Tibial nerve (tissue), 4 donors: ENCODE data around the gene THSD4. TPM values are rescaled to one million over a fixed set of nuclear protein-coding genes. Genes with fewer than 3 reads are reported as not detected.

Source experiments
- DNase-seq, 2 donors: peaks; one replicate each; pipeline ENCODE4 v3.0.0-alpha.2; 2019; ENCODE audit warnings: low spot score in 2 of 2
- H3K27ac ChIP-seq, 4 donors: fragments of 200-600 bp; sonication (generic) in 3 of 4; one replicate each; pipeline ENCODE4 v1.5.1; 2017 to 2019; ENCODE audit warnings: mild to moderate bottlenecking in 1 of 4
- H3K27me3 ChIP-seq, 2 donors: fragments of 200-600 bp; sonication (generic) in 1 of 2; one replicate each; pipeline versions ENCODE4 v1.5.1 to v1.6.0; 2017 to 2019
- H3K36me3 ChIP-seq, 3 donors: fragments of 200-600 bp; sonication (generic); one replicate each; pipeline ENCODE4 v1.5.1; 2018 to 2019
- H3K4me1 ChIP-seq, 4 donors: fragments of 200-600 bp; sonication (generic) in 3 of 4; one replicate each; pipeline ENCODE4 v1.5.1; 2017 to 2019
- H3K4me3 ChIP-seq, 4 donors: fragments of 200-600 bp; sonication (generic) in 3 of 4; one replicate each; pipeline ENCODE4 v1.5.1; 2017 to 2019; ENCODE audit warnings: mild to moderate bottlenecking in 1 of 4, moderate library complexity in 1 of 4
- H3K9me3 ChIP-seq, 4 donors: fragments of 200-600 bp; sonication (generic) in 3 of 4; one replicate each; pipeline ENCODE4 v1.5.1; 2017 to 2019
- CTCF ChIP-seq, 5 experiments: fragments of 200-600 bp in 3 of 5; fragments of 450-650 bp in 2 of 5; sonication (generic) in 3 of 5; IDR thresholded peaks; one replicate each; pipeline ENCODE4 v1.5.1; 2016 to 2019; ENCODE audit warnings: antibody characterized with exemption in 5 of 5, mild to moderate bottlenecking in 3 of 5, moderate library complexity in 2 of 5
- EP300 ChIP-seq, 2 donors: sonication (generic); formaldehyde crosslinking; IDR thresholded peaks; one replicate each; pipeline ENCODE4 v1.6.1; 2017; ENCODE audit warnings: antibody characterized with exemption in 2 of 2, mild to moderate bottlenecking in 1 of 2
- POLR2A ChIP-seq, 2 donors: fragments of 450-650 bp; IDR thresholded peaks; one replicate each; pipeline ENCODE4 v1.6.1; 2017; ENCODE audit warnings: antibody characterized with exemption in 2 of 2, mild to moderate bottlenecking in 2 of 2, moderate library complexity in 2 of 2
- WGBS, 2 donors: methylation state at CpG; one replicate each; pipeline ENCODE4 v1.1.5; 2018; 5-methylcytosine and 5-hydroxymethylcytosine counted together
- total RNA-seq, 4 donors: library from RNA; depleted of rRNA; stranded (reverse); fragments of >200 nt; gene quantifications; one replicate each; pipeline ENCODE4 v1.1.0, GENCODE V29; 2016

Gene THSD4
- total RNA-seq, 4 donors from 2014 or later, result 9.6 to 25.1 (median 21.2) TPM

- 38% methylated on average over 4 of the region's 4 CpGs for WGBS, 2 donors
- peaks cover 0 to 31% (median 7%) of the 10 kb centered on the region in 4 donors for H3K4me1 ChIP-seq
- peak in 1 of 2 donors; percentile 83 for TF ChIP-seq EP300 (IDR thresholded peaks at IDR 0.05)
- TF ChIP-seq POLR2A (IDR thresholded peaks at IDR 0.05), result no peak
- TF ChIP-seq CTCF (IDR thresholded peaks at IDR 0.05), result no peak
- no peak overlapping the region for H3K4me3 ChIP-seq
- H3K9me3 ChIP-seq, result no peaks in the 10 kb centered on the region
- no peaks in the 10 kb centered on the region for H3K27me3 ChIP-seq
- peak overlapping the region in 3 of 4 donors; percentile 53 to 85 (median 82) for H3K27ac ChIP-seq
- no peaks in the 10 kb centered on the region for H3K36me3 ChIP-seq
- DNase-seq, result peak; percentile 64 to 82
These were observed 481.4 kb downstream of the THSD4 start for GRCh38 chr15:71596672-71597071.

GRCh38 chr15:71597126-71597525 is 481.9 kb downstream of the THSD4 start:
- 65 to 67% methylated on average over 3 of the region's 3 CpGs for WGBS, 2 donors

DNA sequence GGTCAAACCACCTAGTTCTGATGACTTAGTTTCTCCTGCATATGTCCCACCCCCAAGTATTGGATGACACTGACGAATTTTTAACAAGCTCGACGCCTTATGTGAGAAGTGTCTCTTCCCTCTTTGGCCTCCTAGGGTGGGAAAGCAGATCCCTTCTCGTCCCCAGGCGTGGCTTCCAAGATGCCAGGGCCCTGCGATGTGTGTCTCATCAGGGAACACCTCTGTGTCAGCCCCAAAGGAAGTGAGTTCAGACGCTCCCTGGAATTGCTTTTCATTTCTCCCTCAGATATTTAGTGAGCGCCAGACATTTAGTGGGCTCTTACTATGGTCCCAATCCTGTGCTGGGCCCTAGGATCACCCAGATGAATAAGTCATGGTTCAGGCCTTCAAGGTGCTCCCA is 482.4 kb downstream of the THSD4 start:
- H3K27me3 ChIP-seq, result no peaks in the 10 kb centered on the region
- no peak for DNase-seq
- H3K4me3 ChIP-seq, result no peak overlapping the region
- H3K9me3 ChIP-seq, result no peaks in the 10 kb centered on the region
- no peak for TF ChIP-seq POLR2A (IDR thresholded peaks at IDR 0.05)
- TF ChIP-seq CTCF (IDR thresholded peaks at IDR 0.05), result no peak
- TF ChIP-seq EP300 (IDR thresholded peaks at IDR 0.05), result no peak
- WGBS, 2 donors, result 85 to 88% methylated on average over 8 of the region's 8 CpGs
- no peaks in the 10 kb centered on the region for H3K36me3 ChIP-seq
- H3K4me1 ChIP-seq, result peaks cover 0 to 31% (median 7%) of the 10 kb centered on the region in 4 donors
- peak overlapping the region; percentile 47 to 85 (median 68) for H3K27ac ChIP-seq

More at GRCh38 chr15:71597126-71597525, 481.9 kb downstream of the THSD4 start:
- DNase-seq, result no peak
- H3K4me3 ChIP-seq, result no peak overlapping the region
- no peaks in the 10 kb centered on the region for H3K36me3 ChIP-seq
- no peaks in the 10 kb centered on the region for H3K9me3 ChIP-seq
- no peaks in the 10 kb centered on the region for H3K27me3 ChIP-seq
- TF ChIP-seq POLR2A (IDR thresholded peaks at IDR 0.05) (no peak), EP300 (IDR thresholded peaks at IDR 0.05) (no peak), CTCF (IDR thresholded peaks at IDR 0.05) (no peak)
- peak overlapping the region; percentile 47 to 85 (median 68) for H3K27ac ChIP-seq
- peaks cover 0 to 31% (median 7%) of the 10 kb centered on the region in 4 donors for H3K4me1 ChIP-seq

DNA sequence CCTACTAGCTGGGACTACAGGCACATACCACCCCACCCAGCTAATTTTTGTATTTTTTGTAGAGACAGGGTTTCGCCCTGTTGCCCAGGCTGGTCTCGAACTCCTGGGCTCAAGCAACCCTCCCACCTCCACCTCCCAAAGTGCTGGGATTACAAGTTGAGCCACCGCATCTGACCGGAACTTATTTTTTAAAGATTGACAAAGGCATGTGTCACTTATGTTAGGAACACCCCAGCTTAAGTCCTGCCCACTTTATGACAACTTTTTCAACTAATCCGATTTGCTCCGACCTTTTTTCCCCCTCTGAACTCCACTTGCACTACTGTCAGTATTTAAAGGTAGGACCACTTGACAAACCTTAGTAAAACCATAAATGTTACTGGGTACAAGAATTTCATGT is 483.5 kb downstream of the THSD4 start:
- peaks cover 0 to 31% (median 7%) of the 10 kb centered on the region in 4 donors for H3K4me1 ChIP-seq
- no peaks in the 10 kb centered on the region for H3K9me3 ChIP-seq
- DNase-seq, result no peak
- peak overlapping the region in 2 of 4 donors; percentile 82 to 85 for H3K27ac ChIP-seq
- H3K36me3 ChIP-seq, result no peaks in the 10 kb centered on the region
- no peak overlapping the region for H3K4me3 ChIP-seq
- H3K27me3 ChIP-seq, result no peaks in the 10 kb centered on the region
- 83 to 86% methylated on average over 6 of the region's 6 CpGs for WGBS, 2 donors
- TF ChIP-seq POLR2A (IDR thresholded peaks at IDR 0.05), result no peak
- no peak for TF ChIP-seq CTCF (IDR thresholded peaks at IDR 0.05)
- TF ChIP-seq EP300 (IDR thresholded peaks at IDR 0.05), result no peak

DNA sequence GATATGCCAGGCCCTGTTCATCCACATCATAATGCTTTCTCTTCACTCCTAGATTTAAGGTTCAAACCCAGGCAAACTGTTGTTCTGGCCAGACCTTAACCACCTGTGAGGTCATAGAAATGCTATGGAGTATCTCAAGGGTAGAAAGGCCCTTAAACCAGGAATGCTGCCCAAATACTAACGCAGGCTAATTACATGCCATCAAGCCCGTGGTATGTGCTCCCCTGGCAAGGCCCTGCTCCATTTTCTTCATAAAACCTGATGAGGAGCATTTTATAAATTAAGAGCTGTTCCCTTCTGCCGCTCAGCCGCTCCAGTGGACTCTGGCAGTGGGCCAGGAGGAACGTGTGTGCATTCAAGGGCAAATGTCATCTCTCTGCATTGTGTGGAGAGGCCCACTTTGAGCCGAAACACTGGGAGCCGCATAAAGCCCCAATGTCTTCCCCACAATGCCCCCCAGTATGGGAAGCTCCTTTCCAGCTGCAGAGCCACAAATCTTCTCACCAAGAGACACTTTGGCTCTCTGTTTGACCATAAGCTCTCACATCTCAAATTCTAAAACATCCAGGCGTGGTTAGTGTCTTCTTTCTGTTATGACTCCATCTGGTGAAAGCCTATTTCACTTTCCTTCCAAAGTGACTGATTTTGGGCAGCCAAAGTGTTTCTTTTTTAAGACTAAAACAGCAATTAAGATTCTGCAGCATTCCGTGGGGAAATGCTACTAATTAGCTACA is 484.3 kb downstream of the THSD4 start:
- Histone ChIP-seq H3K4me1 (peaks cover 0 to 31% (median 7%) of the 10 kb centered on the region in 4 donors), H3K4me3 (no peak overlapping the region)
- TF ChIP-seq EP300 (IDR thresholded peaks at IDR 0.05) (no peak), CTCF (IDR thresholded peaks at IDR 0.05) (no peak), POLR2A (IDR thresholded peaks at IDR 0.05) (no peak)

More for the DNA sequence above, 484.3 kb downstream of the THSD4 start:
- Histone ChIP-seq H3K9me3 (peaks cover 0 to 4% (median 0%) of the 10 kb centered on the region in 4 donors), H3K36me3 (no peaks in the 10 kb centered on the region), H3K27ac (peak overlapping the region in 3 of 4 donors; percentile 6 to 82 (median 10)), H3K27me3 (no peaks in the 10 kb centered on the region)
- no peak for DNase-seq
- 32 to 37% methylated on average over 9 of the region's 9 CpGs for WGBS, 2 donors
